Activated T-helper 1 cell treated with Interleukin-2 at 50 U/mL for 16 hours (primary cell): ENCODE data around the gene CHCHD3.

ENCODE experiments used
- DNase-seq: peaks from one replicate; pipeline ENCODE4 v3.0.0-alpha.2; 2020; ENCODE audit warnings: low read depth

CHCHD3 gene

DNA sequence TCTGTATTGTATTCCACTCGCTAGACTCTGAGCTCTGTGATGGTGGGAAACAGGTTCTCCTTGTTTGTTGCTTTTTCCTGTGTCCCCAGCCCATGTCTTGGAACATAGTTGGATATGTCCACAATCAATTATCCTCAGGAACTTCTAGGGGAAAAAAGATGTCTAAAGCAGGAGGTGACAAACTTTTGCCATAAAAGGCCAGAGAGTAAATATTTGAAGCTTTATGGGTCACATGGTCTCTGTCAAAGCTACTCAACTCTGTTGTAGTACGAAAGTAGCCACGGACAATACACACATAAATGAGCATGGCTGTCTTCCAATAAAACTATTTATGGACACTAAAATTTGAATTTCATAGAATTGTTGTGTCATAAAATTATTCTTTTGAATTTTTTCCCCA, 220.5 kb downstream of the CHCHD3 start:
- no peak for DNase-seq

DNA sequence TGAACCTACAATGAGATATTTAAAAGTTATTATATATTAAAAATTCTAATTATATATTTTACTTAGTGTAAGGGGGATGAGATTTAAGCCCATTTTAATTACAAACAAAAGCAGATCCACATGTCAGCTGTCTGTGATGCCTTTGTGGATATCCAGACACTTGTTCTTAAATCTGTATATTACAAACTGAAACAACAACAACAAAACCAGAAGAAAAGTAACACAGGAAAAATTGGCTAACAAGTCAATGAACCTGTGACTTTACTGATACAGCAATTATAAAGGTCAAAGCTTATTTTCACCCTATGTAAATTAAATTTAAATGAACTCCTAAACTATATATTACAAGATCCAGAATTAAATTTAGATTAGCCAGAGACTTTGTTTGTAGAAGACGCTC, 222.7 kb downstream of the CHCHD3 start:
- no peak for DNase-seq

DNA sequence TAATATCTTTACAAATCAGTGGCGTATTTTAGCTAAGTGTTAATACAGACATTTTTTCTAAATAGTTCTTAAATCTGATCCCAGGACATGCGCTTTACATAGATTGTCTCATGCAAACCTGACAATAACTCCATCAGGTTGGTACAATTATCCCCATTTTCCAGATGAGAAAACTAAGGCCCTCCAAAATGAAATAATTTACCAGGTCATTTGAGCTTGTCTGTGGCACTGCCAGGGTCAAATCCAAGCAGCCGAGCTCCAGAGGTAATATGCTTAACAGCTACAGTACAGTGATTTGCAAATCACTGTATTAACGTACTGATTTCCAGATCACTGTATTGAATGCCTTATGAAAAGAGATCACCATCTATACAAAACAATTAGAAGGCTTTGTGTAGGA, 223.1 kb downstream of the CHCHD3 start:
- no peak for DNase-seq

DNA sequence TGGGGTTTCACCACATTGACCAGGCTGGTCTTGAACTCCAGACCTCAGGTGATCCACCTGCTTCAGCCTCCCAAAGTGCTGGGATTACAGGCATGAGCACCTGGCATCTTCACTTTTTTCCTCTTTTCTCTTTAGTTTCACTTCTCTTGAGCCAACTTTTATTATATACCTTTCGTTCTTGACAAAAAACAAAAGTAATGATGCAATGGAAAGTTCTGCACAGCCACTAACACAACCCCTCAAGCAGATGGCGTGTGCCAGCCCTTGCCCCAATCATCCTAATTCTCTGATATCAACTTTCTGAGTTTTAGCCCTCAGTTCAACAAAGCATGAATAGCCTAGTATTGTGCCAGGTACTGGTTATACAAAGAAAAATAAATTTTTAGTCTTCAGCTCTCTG, 223.6 kb downstream of the CHCHD3 start:
- DNase-seq, result no peak

DNA sequence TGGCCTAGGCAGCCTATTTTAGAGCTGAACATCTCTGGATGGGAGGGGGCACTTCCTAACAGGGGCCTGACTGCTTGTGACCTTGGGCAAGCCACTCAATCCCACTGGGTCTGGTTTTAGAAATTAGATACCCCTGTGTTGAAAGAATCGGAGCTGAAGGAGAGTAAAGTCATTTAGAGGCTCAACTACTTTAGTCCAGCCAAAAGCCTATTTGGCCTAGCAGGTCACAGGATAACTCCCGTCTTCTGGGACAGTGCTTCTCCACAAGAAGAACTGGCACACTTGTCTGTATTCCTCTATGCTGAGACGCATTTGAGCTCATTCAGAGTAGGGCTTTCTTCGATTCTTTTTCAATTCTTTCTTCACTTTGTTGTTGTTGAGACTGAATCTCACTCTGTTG, 224.2 kb downstream of the CHCHD3 start:
- no peak for DNase-seq

DNA sequence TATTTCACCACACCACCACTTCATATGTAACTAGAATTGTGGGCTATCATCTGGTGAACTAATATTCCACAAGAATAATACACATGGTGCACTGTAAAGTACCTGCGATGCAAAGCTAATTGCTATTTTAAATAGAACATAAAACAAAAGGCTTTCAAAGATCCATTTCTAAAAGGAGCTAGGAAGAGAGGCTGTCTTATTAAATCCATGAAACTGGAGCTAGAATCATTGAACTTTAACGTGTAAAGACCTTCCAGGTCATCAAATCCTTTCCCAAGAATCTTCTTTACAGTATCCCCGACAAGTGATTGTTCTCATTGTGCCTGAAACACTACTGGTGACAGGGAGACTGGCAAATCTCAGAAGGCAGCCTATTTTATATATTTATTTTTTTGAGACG, 224.9 kb downstream of the CHCHD3 start:
- no peak for DNase-seq

DNA sequence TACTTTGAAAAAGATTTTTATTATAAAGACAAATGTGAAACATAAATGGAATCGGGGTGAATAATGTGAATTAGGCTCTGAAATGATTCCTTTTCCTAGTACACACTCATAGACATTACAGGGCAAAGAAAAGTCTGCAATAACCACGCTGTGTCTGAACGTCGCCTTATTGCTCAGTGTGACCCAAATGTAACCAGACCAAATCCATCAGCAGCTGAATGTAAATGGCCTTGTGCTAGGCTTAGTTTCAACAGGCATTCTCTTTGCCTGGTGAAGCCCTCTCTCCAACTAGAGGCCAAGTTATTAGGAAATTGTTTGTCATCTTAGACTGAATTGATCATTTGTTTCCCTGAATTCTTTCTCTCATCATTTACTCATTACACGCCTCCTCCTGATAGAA, 225.5 kb downstream of the CHCHD3 start:
- no peak for DNase-seq

DNA sequence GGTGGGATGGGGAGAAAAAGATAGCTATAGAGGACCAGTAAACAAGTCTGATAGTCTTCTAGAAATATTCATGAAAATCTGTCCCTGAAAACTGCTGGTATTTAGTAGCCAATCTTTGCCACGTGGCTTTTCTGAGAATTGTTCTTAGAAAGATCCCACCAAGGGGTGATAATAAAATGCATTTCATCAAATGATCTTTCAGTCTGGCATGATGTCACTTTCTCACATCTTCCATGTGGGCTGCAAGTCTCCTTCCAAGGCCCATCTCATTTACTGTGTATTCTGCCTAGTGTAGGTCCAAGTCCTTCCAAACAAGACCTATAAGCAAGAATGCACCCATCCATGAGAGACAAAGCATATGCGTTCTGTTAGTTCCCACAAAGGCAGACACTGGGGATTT, 226.0 kb downstream of the CHCHD3 start:
- no peak for DNase-seq

DNA sequence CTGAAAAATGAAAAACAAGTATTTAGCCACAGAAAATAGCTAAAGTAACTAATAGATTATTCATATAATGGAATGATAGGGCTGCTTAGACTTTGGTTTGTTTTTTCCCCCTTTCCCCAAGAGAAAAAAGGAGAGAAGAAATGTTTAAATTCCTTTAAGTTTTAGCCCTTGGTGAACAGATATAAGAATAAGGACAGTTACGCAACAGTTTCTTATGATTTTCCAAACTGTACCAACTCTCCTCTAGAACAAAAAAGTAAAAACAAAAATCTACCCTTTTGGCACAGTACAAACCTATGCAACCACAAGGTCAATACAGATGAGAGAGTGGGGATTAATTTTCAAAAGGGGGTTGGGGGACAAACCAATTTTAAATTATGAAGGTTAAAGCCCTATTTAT, 227.7 kb downstream of the CHCHD3 start:
- no peak for DNase-seq

DNA sequence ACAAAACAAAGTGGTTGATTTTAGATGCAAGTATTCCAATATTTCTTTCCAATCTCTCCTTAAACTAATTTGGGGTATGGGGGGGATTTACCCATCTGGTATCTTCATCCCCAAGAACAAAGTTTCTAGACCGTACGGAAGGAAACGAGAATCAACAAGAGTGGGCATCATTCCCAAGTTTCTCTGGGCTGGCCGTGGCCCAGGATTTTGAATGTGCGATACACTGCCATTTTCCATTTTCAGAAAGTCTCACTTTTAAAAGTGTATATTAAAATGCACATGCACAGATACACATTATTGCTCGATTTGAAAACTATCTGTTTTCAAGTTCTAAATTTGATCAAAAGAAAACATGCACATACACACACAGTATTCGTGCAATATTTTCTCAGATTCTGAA, 234.5 kb downstream of the CHCHD3 start:
- DNase-seq, result no peak

DNA sequence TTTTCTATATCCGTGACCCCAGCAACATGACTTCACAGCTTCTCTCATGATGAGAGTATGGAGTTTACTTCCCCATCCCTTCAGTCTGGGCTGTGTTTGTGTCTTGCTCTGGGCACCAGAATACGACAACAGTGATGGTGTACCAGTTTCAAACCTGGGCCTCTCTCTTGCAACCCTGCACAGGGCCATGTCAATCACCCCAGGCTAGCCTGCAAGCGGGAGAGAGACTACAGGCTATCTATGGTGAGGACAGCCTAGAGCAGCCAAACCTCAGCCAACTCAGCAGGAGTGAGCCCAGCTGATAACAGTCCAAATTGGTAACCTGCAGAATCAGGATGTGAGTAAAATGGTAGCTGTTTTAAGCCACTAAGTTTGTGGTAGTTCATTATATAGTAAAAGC, 235.8 kb downstream of the CHCHD3 start:
- no peak for DNase-seq

DNA sequence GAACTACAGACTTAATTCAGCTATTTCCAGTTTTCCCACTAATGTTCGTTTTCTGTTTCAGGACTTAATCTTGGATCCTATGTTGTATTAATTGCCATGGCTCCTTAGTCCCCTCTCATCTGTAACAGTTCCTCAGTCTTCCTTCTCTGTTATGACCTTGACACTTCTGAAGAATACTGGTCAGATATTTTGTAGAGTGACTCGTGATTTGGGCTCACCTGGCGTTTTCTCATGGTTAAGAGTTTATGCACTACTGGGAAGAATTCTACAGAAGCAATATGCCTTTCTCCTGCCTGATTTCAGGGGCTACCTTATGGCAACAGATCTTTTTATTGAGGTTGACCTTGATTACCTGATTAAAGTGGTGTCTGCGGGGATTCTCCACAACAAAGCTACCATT, 239.4 kb downstream of the CHCHD3 start:
- DNase-seq, result no peak

DNA sequence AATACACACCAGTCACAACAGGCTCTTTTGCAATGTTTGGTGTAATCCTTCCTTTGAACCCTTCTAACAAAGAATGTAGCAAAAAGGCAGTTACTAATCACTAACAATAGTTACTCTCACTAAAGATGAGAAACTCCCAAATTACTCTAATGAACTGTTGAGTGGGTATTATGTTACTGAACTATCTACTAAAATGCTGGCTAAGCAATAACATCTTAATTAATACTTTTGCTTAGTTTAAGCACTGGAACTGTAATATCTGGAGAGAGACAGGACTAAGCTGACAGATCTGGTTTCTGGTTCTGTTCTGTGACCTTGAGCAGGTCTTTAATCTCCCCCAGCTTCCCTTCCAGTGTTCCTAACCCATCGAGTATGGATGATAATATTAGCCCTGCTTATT, 241.7 kb downstream of the CHCHD3 start:
- no peak for DNase-seq

DNA sequence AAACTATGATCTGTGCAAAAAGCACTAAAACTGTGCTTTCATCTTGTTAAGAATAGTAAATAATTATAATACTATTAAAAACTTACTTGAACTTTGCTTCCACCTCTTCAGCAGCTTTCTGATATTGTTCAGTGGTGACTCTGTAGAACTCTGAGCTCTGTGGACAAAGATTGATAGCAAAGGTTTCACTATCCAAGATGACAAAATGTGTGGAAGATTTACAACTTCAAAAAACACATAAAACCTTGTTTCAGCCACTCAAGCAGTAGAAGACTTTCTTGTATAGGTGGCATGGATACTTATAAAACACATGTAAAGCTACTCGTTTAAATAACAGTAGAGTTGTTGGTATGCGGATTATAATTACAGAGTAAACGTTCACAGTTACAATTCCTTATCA, 243.6 kb downstream of the CHCHD3 start:
- DNase-seq, result no peak

DNA sequence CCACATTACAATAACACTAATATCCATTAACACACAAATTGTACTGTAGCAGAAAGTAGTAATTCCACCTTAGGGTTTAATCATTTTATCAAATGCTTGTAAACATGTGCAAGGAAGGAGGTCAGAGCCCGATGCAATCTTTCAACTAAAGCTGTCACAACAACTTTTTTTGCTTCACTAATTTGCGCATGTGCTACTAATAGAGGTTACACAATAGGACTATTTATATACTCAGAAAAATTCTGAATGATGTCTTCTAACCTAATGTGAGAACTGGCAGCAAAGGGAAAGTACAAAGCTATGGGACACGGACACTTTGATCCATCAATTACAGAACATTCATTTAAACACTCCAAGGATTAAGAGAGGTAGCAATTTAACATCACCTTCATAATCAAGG, 244.4 kb downstream of the CHCHD3 start:
- DNase-seq, result no peak

DNA sequence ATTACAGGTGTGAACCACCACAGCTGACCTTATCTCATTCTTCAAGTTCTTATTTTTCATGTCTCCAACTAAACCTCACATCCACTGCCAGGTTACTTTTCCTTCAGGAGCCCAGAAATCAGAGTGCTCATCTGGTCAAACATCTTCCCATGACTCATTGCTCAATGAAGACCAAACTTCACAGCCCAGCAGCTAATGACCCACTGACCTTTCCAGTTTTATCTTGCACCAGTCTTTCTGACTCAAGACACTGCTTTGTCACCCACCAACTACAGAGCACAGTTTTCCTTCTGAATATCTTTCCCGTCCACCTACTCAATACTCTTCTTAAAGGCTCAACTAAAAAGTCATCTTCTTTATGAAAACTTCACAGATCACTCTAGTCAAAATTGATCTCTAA, 245.1 kb downstream of the CHCHD3 start:
- no peak for DNase-seq

DNA sequence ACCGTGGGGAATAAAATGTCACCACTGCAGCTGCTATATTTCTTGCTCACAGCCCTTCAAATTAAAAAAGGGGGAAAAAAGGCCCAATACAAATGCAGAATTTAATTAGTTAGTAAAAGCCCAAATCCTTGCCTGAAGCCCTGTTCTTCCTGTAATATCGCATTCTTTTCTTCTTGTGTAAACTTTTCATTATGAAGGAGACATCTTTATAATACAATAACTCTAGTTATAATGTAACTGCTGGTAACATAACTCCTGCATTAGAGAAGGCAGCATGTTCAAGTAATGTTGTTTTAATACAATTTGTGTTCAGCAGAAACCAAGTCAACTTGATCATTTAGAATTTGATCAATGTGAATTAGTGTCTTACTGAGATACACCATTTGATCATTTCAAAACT, 250.9 kb downstream of the CHCHD3 start:
- no peak for DNase-seq

DNA sequence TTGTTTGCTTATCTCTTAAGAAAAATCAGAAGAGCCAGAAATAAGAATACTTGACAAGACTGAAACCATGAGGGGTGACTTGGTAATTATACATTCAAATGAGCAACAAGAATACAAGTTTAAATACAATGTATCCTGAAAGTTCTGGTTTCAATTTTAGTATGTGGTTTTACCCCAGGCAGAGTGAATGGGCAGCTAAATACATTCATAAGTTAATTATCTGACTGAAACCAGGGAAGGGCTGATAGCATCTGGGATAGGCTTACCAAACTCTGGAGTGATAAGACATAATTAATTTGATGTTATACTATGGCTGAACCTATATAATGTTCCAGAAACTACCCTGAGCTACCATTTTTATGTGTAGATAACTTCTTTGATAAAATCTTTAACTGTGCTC, 253.4 kb downstream of the CHCHD3 start:
- no peak for DNase-seq

DNA sequence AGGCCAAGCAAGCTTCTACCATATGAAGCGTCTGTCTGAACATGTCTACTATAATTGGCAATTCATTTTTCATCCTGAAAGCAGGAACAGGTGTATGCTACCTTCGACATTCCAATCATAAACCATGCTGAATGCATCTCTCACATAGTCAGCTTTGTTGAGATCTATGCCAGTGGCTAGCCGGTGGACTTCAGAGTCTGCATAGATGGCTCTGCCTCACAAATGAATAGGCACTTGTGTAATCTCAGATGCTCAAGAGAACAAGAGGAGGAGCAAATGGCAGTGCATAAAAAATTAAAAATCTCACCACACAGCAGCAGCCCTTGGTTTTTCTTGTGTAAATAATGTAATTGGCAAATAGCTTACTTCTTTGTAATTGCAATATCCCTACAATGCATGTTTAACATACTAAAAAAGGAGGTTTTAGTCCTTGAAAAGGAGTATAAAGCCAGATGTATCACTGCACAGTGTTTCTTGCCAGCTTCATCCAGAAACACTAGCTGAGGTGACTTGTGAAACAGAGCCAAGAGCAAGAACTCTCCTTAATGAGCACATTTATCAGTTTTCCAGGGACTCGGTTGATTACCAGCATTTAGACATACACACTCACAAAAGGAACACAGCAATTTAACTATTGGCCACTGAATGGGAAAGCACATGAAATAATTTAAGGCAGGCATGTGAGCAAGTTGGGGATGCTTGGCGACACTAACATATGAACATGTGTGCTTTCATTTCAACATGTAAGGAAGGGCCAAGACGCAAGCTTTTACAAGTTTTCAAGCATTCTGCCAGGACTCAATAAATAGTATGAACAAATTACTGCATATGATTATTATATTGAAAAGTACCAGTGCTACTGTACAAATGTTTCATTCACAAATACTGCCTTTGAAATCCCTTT, 255.7 kb downstream of the CHCHD3 start:
- DNase-seq, result no peak

DNA sequence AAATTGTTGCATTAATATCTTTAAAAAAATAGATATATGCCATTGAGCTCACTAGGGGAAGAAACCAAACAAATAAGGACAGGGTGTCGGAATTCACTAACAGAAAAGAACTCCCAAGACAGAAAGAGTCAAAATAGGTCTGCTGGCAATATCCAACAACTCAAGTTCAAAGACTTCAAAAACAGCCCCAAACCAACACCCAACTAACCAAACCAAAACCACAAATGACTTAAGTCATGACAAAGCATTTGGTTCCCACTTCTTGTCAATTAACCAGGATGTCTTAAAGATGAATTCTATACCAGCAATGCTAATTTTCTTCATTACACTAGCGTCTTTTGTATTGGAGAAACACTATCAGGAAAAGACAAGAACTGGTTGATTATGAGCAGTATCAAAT, 256.7 kb downstream of the CHCHD3 start:
- DNase-seq, result no peak

DNA sequence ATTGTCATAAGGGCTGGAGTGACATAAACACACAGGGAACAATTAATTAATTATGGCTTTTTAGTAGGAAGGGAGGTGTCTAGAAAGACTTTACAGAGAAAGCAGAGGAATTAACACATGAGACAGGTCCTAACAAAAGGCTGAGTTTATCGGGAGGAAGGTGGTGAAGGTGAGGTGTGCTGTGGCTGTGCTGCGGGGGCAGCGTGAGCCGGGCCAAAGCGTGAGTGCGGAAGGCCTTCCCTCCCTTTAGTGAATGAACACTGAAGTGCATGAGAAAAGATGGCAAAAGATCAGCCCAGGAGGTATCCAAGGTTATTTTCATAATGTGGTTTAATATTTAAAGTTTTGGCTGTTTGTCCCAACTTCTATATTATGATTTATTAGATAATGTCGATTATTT, 262.2 kb downstream of the CHCHD3 start:
- no peak for DNase-seq

DNA sequence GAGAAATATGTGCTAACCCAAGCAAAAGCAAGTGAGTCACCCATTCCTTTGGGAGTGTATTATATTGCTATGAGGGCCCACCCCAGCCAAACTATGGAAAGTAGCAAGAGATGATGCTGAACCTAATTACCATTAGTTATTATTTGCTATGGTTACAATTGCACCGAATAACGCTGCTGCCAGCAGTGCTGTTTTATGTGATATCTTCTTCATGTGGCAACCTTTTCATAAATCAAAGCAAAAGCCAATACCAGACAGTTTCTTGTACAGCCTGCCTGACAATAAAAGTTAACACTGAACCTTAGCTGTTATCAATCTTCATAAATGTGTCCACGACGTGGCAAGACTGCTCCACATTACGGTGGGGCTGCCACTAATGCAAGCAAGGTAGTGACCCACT, 263.9 kb downstream of the CHCHD3 start:
- no peak for DNase-seq

DNA sequence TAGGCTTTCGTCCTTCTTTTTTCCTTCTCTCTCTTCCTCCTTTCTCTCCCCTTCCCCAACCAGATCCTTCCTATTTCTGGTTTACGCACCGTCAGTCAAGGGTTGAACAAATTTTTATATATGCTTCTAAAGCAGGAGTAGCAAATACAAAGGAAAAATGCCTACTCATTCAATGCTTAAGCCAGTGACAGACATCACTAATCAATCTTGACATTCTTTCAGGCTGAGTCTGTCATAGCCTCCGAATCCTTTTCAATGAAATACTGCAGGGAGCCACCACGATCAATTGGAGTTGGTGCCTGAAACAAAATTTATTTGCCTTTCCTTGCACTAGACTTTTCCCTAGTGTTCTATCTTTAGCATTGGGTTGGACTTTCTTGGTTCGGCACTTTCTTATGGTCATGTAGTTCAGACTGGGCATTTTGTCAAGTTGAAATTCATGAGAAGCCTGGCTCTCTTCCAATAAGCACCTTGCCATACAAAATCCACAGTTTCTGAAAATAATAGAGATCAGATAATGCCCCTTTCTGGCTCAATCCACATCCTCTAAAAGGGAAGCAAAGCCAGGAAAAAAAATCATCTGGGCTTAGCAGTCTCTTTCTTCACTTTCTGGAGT, 266.1 kb downstream of the CHCHD3 start:
- no peak for DNase-seq

DNA sequence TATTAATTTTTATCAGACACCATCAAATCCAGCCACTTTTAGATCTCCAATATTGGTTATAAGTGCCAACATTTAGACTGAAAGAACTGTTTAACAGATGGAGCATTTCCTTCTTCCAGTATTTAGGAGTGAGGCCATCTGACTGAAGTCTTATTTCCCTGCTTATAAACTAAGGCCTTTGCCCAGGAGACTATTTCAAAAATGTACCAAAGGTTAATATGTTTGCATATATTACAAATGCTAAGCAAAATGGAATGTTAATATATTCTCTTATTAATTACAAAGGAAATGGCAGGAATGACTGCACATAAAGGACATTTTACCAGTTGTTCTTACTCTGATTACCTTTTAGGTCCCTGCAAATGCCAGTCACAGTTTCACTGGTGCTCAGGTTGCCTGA, 266.8 kb downstream of the CHCHD3 start:
- no peak for DNase-seq
